ENCODE results near the gene SAMD11. TPM values are rescaled to one million over a fixed set of nuclear protein-coding genes. Genes with fewer than 3 reads are reported as not detected.

Gene SAMD11
- total and polyA plus RNA-seq, 8 donors, result 3.5 to 23.3 (median 4.6) TPM; not detected in 1

DNA sequence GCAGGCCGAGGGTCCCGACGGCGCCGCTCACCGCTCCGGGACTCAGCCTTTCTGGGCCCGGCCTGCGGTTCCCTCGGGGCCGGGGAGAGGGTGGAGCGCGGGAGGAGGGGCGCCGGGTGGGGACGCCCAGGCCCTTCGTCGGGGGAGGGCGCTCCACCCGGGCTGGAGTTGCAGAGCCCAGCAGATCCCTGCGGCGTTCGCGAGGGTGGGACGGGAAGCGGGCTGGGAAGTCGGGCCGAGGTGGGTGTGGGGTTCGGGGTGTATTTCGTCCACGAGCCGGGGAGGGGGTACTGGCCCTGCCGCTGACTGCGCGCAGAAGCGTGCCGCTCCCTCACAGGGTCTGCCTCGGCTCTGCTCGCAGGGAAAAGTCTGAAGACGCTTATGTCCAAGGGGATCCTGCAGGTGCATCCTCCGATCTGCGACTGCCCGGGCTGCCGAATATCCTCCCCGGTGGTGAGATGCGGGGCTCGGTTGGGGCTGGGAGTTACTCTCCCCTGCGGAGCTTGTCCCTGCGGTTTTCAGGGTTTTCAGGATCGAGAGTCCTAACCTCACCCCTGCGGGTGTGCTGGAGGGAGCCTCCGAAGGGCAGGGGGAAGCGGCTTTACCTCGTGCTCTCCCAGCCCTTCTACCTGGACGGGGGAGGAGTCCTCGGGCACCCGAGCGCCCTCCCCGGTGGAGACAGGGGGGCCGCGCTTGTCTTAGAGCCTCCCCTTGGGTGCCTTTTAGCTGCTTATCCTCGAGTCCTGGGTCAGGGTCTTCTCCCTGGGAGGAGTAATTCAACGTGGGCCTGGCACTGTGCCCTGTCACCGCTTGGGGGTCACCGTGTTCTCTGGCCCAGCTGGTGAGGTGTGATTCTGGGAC, 2.1 kb downstream of the SAMD11 start:
- WGBS, 5 donors, result 6 to 18% (median 10%) methylated on average over 14 to 65 of the region's 65 CpGs
- peak in 1 of 2 donors; percentile 79 for DNase-seq
- H3K9me3 ChIP-seq, result no peaks in the 10 kb centered on the region
- intact Hi-C loops (cut with DNase I; ENCODE audit: low total_unique reads), result no loop called here
- H3K27ac ChIP-seq, result peak overlapping the region in 2 of 5 donors; percentile 63 to 72
- peaks cover 39 to 65% (median 45%) of the 10 kb centered on the region in 4 donors for H3K4me1 ChIP-seq
- no peak for TF ChIP-seq POLR2A (IDR thresholded peaks at IDR 0.05)
- TF ChIP-seq CTCF (IDR thresholded peaks at IDR 0.05), result no peak
- TF ChIP-seq EP300 (IDR thresholded peaks at IDR 0.05), result no peak
- TF ChIP-seq POLR2AphosphoS5 (IDR thresholded peaks at IDR 0.05), result no peak
- peak overlapping the region; percentile 54 to 67 (median 59) for H3K4me3 ChIP-seq
- peaks cover 0 to 97% (median 51%) of the 10 kb centered on the region in 3 donors for H3K27me3 ChIP-seq
- H3K36me3 ChIP-seq, result no peaks in the 10 kb centered on the region

DNA sequence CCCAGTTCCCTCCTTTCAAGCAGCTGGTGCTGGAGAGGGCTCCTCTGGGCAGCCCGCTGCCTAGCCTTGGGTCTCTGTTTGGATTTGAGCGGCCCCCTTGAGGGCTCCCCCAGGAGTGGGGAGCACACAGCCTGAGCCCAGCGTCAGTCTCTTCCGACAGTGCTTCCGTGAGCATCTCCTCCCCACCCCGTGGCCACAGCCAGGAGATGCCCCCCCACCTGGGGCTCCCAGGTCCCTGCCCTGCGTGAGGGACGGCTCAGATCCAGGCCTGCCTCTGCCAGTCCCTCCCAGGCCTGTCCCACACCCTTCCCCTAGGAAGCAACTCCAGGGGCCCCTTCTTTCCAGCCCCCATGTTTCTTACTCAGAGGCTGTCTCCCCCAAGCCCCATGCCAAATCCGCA, 3.5 kb downstream of the SAMD11 start:
- Histone ChIP-seq H3K27me3 (peaks cover 0 to 93% (median 51%) of the 10 kb centered on the region in 3 donors), H3K4me3 (no peak overlapping the region), H3K36me3 (no peaks in the 10 kb centered on the region), H3K4me1 (peaks cover 32 to 53% (median 35%) of the 10 kb centered on the region in 4 donors), H3K27ac (no peak overlapping the region), H3K9me3 (no peaks in the 10 kb centered on the region)
- TF ChIP-seq POLR2AphosphoS5 (IDR thresholded peaks at IDR 0.05) (no peak), POLR2A (IDR thresholded peaks at IDR 0.05) (no peak), EP300 (IDR thresholded peaks at IDR 0.05) (no peak), CTCF (IDR thresholded peaks at IDR 0.05) (no peak)
- intact Hi-C loops (cut with DNase I; ENCODE audit: low total_unique reads), result no loop called here
- no peak for DNase-seq
- 45 to 73% (median 54%) methylated on average over 8 to 9 of the region's 9 CpGs for WGBS, 5 donors

DNA sequence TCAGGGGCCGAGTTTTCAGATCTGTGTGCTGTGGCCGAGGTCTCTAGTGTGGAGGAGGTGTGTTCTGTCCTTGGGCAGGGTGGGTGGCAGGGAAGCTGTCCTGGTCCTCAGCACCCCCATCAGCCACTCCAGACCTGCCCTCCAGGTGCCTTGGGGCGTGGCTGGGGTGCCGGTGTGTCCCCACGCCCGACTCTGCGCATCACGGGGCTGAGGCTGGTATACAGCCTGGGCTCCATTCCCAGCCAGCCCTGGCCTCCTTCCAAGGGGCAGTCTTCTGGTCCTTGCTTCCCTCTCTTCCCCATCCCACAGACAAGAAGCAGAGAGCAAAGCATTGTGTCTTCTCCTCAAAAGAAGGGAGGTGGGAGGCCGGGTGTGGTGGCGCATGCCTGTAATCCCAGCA, 4.0 kb downstream of the SAMD11 start:
- no peak overlapping the region for H3K27ac ChIP-seq
- peaks cover 0 to 93% (median 47%) of the 10 kb centered on the region in 3 donors for H3K27me3 ChIP-seq
- no peak overlapping the region for H3K4me3 ChIP-seq
- intact Hi-C loops (cut with DNase I; ENCODE audit: low total_unique reads), result no loop called here
- no peaks in the 10 kb centered on the region for H3K36me3 ChIP-seq
- H3K4me1 ChIP-seq, result peaks cover 34 to 53% (median 36%) of the 10 kb centered on the region in 4 donors
- WGBS, 5 donors, result 31 to 52% (median 34%) methylated on average over 9 to 10 of the region's 10 CpGs
- H3K9me3 ChIP-seq, result no peaks in the 10 kb centered on the region
- no peak for TF ChIP-seq CTCF (IDR thresholded peaks at IDR 0.05)
- TF ChIP-seq POLR2A (IDR thresholded peaks at IDR 0.05), result no peak
- no peak for TF ChIP-seq POLR2AphosphoS5 (IDR thresholded peaks at IDR 0.05)
- no peak for TF ChIP-seq EP300 (IDR thresholded peaks at IDR 0.05)
- DNase-seq, result no peak

- Histone ChIP-seq H3K4me1 (peaks cover 30 to 50% (median 36%) of the 10 kb centered on the region in 4 donors), H3K36me3 (no peaks in the 10 kb centered on the region), H3K9me3 (no peaks in the 10 kb centered on the region), H3K27ac (no peak overlapping the region), H3K27me3 (peaks cover 0 to 91% (median 34%) of the 10 kb centered on the region in 3 donors), H3K4me3 (no peak overlapping the region)
- intact Hi-C loops (cut with DNase I; ENCODE audit: low total_unique reads), result no loop called here
- DNase-seq, result no peak
- WGBS, 5 donors, result 65 to 83% (median 71%) methylated on average over 40 of the region's 40 CpGs
- no peak for TF ChIP-seq POLR2A (IDR thresholded peaks at IDR 0.05)
- TF ChIP-seq CTCF (IDR thresholded peaks at IDR 0.05), result no peak
- TF ChIP-seq POLR2AphosphoS5 (IDR thresholded peaks at IDR 0.05), result no peak
- TF ChIP-seq EP300 (IDR thresholded peaks at IDR 0.05), result no peak
These were observed 5.3 kb downstream of the SAMD11 start for GRCh38 chr1:928825-929661.
